ENCODE data around the gene CCNY.

GRCh38 chr10:35359056-35359455 is 22.7 kb downstream of the CCNY start:
- no peak for TF ChIP-seq ZNF232 (CRISPR knock-in tag; IDR thresholded peaks at IDR 0.05)
- no peak for TF ChIP-seq JUN (CRISPR knock-in tag; IDR thresholded peaks at IDR 0.05)

Measured in WTC11 (cell line).